ENCODE data around the gene SLC25A21.

GRCh38 chr14:37035401-37035800, 137.0 kb downstream of the SLC25A21 start:
- TF ChIP-seq, protein P1, sequence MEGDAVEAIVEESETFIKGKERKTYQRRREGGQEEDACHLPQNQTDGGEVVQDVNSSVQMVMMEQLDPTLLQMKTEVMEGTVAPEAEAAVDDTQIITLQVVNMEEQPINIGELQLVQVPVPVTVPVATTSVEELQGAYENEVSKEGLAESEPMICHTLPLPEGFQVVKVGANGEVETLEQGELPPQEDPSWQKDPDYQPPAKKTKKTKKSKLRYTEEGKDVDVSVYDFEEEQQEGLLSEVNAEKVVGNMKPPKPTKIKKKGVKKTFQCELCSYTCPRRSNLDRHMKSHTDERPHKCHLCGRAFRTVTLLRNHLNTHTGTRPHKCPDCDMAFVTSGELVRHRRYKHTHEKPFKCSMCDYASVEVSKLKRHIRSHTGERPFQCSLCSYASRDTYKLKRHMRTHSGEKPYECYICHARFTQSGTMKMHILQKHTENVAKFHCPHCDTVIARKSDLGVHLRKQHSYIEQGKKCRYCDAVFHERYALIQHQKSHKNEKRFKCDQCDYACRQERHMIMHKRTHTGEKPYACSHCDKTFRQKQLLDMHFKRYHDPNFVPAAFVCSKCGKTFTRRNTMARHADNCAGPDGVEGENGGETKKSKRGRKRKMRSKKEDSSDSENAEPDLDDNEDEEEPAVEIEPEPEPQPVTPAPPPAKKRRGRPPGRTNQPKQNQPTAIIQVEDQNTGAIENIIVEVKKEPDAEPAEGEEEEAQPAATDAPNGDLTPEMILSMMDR (IDR thresholded peaks at IDR 0.05), result no peak
- TF ChIP-seq EZH2 (IDR thresholded peaks at IDR 0.05) (no peak), EZH2phosphoT487 (IDR thresholded peaks at IDR 0.05) (no peak)
